Measurements from ENCODE around the gene ZNF117. TPM values are rescaled to one million over a fixed set of nuclear protein-coding genes. Genes with fewer than 3 reads are reported as not detected.
"Not testable (repeated sequence)": the region's sequence is repeated elsewhere in the genome, so short reads cannot be mapped to it uniquely, and the experiment has no call there.

The ZNF117 gene
- total RNA-seq, 1 donor from 2014 or later, result 7.1 TPM

DNA sequence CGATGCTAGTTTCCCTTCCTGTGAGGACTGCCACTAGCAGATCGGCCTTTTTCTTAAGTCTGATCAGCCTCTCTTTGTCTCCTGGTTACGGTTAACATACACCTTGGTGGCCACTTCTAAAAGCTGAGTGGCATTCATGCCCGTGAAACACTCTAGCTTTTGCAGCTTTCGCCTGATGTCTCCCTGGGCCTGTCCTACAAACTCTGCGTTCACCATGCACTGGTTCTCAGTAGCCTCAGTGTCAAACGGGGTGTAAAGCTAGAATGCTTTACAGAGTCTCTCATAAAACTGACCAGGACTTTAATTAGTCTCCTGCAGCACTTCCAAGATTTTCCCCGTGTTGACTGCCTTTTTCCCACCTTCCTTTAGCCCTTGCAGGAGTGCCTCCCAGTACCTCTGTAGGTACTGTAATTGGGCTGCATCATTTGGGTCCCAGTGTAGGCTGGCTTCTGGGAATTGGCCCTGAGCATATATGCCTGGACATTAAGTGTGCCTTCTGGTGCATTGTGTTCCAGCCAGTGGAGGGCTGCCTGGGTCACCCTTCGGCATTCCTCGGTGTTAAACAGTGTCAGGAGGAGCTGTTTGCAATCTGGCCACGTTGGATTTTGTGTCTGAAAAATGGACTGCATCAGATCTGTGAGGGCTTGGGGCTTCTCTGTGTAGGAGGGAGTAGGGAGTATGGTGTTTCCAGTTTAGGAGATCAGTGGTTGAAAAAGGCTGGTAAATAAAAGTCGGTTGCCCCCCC lies 6.5 kb upstream of the ZNF117 start:
- no peak for DNase-seq (ENCODE audit: low read depth, low spot score)

- DNase-seq (ENCODE audit: low read depth, low spot score), result no peak
Observed at GRCh38 chr7:64996305-64996704, 5.5 kb upstream of the ZNF117 start.

GRCh38 chr7:64993901-64994300 lies 3.1 kb upstream of the ZNF117 start:
- no peak for DNase-seq (ENCODE audit: low read depth, low spot score)

DNA sequence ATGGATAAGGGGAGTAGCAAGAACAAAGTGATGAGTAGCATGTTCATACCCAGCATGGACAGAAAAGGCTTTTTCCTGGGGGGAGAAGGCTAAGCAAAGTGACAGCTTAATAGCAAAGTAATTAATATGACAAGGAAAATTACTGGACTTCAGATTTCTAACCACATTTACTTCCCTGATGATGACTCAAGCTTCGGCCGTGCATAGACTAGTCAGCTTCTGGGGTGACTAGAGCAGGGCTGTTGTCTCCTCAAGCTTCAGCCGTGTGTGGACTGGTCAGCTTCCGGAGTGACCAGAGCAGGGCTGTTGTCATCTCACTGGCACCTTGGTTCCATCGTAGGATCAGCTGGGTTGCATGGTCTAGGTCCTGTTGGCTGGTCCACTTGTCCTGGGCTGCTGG lies 2.1 kb upstream of the ZNF117 start:
- DNase-seq (ENCODE audit: low read depth, low spot score), result no peak

GRCh38 chr7:64990216-64990615 lies 620 bp downstream of the ZNF117 start:
- DNase-seq (ENCODE audit: low read depth, low spot score), result no peak

- DNase-seq (ENCODE audit: low read depth, low spot score), result no peak
Observed at GRCh38 chr7:64978497-64979203, 12.2 kb downstream of the ZNF117 start.

DNA sequence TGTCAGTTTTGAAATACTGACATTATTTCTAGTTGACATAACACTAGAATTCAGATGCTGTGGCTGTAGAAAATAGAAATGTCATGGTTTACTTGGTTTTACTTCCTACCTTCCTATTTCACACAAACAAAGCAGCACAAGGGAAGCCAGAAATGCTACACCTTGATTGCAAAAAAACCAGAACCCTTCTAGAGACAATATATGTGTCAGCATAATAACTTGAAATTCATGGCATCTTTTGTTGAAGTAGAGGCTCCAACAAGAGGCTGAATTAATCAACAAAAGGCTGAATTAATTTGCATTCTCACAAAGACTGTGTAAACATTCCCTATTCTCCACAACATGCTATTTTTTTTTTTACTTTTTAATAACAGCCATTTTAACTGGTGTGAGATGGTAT lies 25.2 kb downstream of the ZNF117 start:
- DNase-seq (ENCODE audit: low read depth, low spot score), result no peak

GRCh38 chr7:64959072-64959747 lies 31.6 kb downstream of the ZNF117 start:
- no peak for DNase-seq (ENCODE audit: low read depth, low spot score)

DNA sequence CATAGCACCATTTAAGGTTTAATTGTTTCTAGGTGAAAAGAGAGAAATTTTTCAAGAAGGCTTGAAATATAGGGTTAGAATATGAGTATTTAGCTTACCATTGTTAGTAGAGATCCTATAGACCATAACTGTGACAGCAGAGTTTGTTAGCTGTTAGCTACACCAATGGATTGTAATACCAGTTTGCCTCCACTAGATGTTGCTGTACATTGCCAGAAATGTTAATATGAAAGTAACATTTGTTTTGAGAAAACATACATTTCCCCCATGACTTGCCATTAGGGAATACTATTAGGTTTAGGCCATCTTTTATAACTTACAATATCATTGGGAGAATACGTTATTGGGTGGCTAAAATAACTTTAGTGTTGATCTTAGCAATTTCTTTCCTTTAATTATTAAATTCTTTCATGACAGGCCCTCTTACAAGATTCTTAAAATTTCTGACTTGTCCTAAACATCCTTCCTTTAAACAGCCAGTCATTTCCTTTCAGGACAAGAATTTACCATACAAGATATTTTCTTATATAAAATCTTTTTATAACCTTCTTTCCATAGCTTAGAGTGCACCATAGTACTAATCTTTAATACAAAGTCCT lies 39.5 kb downstream of the ZNF117 start:
- DNase-seq (ENCODE audit: low read depth, low spot score), result peak; percentile 17

- DNase-seq (ENCODE audit: low read depth, low spot score), result not testable (repeated sequence)
Observed at GRCh38 chr7:64950673-64951072, 40.2 kb downstream of the ZNF117 start.

DNA sequence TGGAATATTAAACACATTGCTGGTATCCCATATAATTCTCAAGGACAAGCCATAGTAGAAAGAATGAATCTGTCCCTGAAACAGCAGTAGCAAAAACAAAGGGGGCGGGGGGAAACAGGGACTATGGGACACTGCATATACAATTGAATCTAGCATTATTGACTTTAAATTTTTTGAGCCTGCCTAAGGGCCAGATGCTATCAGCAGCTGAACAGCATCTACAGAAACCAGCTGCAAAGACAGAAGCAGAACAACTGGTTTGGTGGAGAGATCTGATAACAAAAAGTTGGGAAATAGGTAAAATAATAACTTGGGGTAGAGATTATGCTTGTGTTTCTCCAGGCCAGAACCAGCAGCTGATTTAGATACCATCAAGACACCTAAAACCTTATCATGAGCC lies 42.1 kb downstream of the ZNF117 start:
- not testable (repeated sequence) for DNase-seq (ENCODE audit: low read depth, low spot score)

DNA sequence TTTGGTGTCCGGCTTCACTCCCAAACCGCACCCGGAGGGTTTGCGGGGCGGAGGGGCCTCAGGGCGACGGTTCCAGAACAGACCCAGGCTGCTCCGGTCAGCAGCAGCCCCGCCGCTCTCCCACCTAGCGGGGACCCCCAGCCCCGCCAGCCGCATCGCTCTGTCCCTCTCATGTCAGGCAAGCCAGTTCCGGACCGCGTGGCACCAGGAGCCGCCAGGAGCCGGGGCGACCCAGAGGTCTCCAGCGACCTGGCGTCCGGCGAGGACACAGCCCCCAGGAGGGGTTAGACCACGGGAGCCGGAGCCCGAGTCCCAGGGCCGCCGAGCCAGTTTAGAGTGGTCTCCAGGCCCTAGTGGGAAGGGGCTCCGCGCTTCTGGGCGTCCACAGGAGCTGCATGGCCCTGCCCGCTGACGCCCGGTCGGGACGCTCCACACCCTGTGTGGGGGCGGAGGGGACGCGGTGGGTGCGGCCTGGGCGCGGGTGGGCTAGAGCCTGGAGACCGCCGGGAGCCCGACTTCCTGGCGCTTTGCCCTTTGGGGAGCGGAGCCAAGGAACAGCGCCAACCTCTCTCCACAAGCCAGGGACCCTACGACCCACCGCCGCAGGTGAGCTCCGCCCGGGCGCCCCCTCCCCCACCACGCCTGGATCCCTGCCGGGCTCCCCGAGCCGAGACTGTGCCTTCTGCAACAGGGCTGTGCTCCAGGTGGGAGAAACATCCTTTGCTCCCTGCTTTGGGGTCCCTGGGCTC lies 43.4 kb downstream of the ZNF117 start:
- DNase-seq (ENCODE audit: low read depth, low spot score), result no peak

DNA sequence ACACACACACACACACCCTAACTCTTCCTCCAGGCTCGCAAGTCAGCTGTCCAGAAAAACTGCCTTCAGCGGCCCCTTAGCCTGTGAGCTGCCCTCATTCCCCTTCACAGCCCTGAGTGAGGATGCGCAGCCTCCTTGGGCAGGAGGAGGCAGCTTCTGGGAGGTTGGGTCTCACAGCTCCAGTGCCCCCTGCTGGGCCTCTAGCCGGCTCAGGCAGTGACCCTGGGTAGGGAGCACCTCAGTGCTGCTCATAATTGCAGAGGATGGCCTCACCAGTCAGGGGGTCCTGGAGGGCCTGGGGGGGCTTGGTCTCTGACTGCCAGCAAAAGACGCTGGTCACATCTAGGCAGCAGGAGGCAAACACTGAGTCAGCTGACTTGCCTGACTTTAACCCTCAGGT lies 44.1 kb downstream of the ZNF117 start:
- DNase-seq (ENCODE audit: low read depth, low spot score), result no peak

DNA sequence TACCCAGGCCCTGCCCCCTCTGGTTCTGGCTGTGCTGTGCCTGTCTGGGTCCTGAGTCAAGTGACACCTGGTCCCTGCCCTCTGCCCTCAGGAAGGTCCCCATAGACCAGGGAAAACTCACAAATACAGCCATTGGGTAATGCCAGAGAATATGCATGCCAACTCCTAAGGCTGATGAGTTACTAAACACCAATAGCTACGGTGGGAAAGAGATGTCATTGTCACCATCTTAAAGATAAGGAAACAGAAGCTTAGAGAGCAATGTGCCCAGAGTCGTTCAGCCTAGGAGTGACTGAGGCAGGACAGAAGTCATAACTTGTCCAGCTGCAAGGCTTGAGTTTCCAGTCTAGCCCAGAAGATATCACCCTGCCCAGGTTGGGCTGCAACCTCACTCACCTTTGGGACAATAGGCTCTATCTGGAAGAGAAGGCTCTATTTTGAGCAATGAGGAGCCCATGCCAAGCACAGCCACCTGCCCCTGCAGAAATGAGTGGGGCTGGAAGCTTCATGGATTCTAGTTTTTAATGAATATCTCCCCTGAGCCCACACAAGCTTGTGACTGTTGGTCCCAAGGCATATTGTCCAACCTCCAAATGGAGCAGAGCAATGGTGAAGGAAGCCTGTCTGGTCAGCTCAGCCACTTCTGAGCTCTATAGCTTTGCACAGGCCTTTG lies 45.2 kb downstream of the ZNF117 start:
- no peak for DNase-seq (ENCODE audit: low read depth, low spot score)

- not testable (repeated sequence) for DNase-seq (ENCODE audit: low read depth, low spot score)
Observed at GRCh38 chr7:64944667-64945502, 46.0 kb downstream of the ZNF117 start.

- DNase-seq (ENCODE audit: low read depth, low spot score), result not testable (repeated sequence)
Observed at GRCh38 chr7:64940021-64940420, 50.8 kb downstream of the ZNF117 start.

DNA sequence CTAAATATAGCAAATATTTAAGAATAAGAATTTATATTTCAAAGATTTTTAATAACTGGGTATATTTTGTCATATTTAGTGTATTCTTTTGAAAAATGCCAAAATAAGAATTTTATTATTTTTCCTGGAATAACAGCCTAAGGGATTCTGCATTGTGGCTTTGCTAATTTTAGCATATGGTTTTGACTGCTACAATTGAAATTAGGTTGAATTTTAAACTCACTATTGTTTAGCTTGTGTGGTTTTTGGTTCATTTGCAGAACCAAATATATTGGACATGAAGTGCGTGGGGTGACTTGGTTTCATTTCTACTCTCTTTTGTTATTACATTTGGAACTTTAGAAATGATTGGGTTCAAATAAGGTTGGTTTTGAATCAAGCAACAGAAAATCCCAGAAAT lies 52.3 kb downstream of the ZNF117 start:
- DNase-seq (ENCODE audit: low read depth, low spot score), result no peak

GRCh38 chr7:64934478-64934877 lies 56.4 kb downstream of the ZNF117 start:
- no peak for DNase-seq (ENCODE audit: low read depth, low spot score)

DNA sequence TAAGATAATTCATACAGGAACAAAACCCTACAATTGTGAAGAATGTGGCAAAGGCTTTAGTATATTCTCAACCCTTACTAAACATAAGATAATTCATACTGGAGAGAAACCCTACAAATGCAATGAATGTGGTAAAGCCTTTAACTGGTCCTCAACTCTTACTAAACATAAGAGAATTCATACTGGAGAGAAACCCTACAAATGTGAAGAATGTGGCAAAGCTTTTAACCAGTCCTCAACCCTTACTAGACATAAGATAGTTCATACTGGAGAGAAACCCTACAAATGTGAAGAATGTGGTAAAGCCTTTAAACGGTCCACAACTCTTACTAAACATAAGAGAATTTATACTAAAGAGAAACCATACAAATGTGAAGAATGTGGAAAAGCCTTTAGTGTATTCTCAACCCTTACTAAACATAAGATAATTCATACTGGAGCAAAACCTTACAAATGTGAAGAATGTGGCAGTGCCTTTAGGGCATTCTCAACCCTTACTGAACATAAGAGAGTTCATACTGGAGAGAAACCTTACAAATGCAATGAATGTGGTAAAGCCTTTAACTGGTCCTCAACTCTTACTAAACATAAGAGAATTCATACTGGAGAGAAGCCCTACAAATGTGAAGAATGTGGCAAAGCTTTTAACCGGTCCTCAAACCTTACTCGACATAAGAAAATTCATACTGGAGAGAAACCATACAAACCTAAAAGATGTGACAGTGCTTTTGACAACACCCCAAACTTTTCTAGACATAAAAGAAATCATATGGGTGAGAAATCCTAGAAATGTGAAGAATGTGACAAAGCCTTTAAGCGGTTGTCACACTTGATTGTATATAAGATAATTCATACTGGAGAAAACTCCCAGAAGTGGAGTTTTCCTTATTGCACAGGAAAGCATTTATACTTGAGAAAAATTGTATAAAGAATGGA lies 62.3 kb downstream of the ZNF117 start:
- not testable (repeated sequence) for DNase-seq (ENCODE audit: low read depth, low spot score)
